WTC11 (cell line): Measurements from ENCODE around the gene KDM2A.

ENCODE experiments used
- CBFB ChIP-seq: sonication (generic); formaldehyde crosslinking; IDR thresholded peaks from 2 replicates; pipeline ENCODE4 v1.8.1; 2022; ENCODE audit warnings: mild to moderate bottlenecking, low read depth, missing genetic modification reagents
- SMAD3 ChIP-seq: sonication (generic); formaldehyde crosslinking; IDR thresholded peaks from 2 replicates; pipeline ENCODE4 v1.8.0; 2022; ENCODE audit warnings: missing genetic modification reagents, mild to moderate bottlenecking, borderline replicate concordance
- TCF7 ChIP-seq: sonication (generic); formaldehyde crosslinking; IDR thresholded peaks from 2 replicates; pipeline ENCODE4 v1.8.0; 2022; ENCODE audit warnings: mild to moderate bottlenecking, low read depth, missing genetic modification reagents, moderate library complexity
- ZNF121 ChIP-seq: sonication (generic); formaldehyde crosslinking; IDR thresholded peaks from 2 replicates; pipeline ENCODE4 v1.8.0; 2023; ENCODE audit warnings: missing genetic modification reagents
- ZNF138 ChIP-seq: sonication (generic); formaldehyde crosslinking; conservative IDR thresholded peaks from 2 replicates; pipeline ENCODE4 v1.8.1; 2022; ENCODE audit warnings: mild to moderate bottlenecking, moderate library complexity, missing genetic modification reagents
- TF ChIP-seq, protein P1 (sequence below): fragments of 200-600 bp; IDR thresholded peaks from 2 replicates; pipeline ENCODE4 v1.8.0; 2022; ENCODE audit warnings: antibody characterized with exemption
- TF ChIP-seq, protein P2 (sequence below): sonication (generic); formaldehyde crosslinking; IDR thresholded peaks from 2 replicates; pipeline ENCODE4 v1.8.0; 2022; ENCODE audit warnings: mild to moderate bottlenecking, missing genetic modification reagents
- TF ChIP-seq, protein P3 (sequence below): sonication (generic); formaldehyde crosslinking; IDR thresholded peaks from 2 replicates; pipeline ENCODE4 v1.8.1; 2022; ENCODE audit warnings: missing genetic modification reagents, borderline replicate concordance
- TF ChIP-seq, protein P4 (sequence below): sonication (generic); formaldehyde crosslinking; IDR thresholded peaks from 2 replicates; pipeline ENCODE4 v1.8.0; 2022; ENCODE audit warnings: mild to moderate bottlenecking, missing genetic modification reagents
- TF ChIP-seq, protein P5 (sequence below): sonication (generic); formaldehyde crosslinking; IDR thresholded peaks from 2 replicates; pipeline ENCODE4 v1.8.0; 2022; ENCODE audit warnings: mild to moderate bottlenecking, missing genetic modification reagents

DNA sequence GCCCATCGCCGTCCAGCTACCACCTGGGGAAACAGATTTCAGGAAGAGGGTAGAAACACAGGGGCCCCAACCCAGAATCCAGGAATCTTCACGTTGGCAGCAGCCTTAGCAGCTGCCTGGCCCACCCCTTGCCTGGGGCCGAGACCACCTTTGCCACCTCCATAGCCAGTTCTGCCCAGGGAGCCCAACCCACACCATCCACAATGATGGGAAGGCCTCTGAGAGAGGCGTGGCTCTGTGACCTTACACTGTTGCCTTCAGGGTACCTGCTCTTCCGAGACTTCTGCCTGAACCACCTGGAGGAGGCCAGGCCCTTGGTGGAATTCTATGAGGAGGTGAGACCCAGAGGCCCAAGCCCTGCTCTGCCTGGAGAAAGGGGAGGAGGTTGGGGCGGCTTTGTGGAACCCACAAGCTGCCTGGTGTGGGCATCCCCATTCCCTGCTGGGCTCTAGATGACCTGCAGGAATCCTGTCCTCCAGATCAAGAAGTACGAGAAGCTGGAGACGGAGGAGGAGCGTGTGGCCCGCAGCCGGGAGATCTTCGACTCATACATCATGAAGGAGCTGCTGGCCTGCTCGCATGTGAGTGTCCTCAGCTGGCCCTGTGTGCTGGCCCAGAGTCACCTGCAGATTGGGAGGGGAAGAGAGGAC, 160.0 kb downstream of the KDM2A start:
- TF ChIP-seq, protein P1, sequence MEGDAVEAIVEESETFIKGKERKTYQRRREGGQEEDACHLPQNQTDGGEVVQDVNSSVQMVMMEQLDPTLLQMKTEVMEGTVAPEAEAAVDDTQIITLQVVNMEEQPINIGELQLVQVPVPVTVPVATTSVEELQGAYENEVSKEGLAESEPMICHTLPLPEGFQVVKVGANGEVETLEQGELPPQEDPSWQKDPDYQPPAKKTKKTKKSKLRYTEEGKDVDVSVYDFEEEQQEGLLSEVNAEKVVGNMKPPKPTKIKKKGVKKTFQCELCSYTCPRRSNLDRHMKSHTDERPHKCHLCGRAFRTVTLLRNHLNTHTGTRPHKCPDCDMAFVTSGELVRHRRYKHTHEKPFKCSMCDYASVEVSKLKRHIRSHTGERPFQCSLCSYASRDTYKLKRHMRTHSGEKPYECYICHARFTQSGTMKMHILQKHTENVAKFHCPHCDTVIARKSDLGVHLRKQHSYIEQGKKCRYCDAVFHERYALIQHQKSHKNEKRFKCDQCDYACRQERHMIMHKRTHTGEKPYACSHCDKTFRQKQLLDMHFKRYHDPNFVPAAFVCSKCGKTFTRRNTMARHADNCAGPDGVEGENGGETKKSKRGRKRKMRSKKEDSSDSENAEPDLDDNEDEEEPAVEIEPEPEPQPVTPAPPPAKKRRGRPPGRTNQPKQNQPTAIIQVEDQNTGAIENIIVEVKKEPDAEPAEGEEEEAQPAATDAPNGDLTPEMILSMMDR: no peak
- TF ChIP-seq TCF7 (CRISPR knock-in tag) (no peak), SMAD3 (no peak), ZNF138 (CRISPR knock-in tag) (no peak), CBFB (CRISPR knock-in tag) (no peak), ZNF121 (CRISPR knock-in tag) (no peak)
- TF ChIP-seq, protein P2, sequence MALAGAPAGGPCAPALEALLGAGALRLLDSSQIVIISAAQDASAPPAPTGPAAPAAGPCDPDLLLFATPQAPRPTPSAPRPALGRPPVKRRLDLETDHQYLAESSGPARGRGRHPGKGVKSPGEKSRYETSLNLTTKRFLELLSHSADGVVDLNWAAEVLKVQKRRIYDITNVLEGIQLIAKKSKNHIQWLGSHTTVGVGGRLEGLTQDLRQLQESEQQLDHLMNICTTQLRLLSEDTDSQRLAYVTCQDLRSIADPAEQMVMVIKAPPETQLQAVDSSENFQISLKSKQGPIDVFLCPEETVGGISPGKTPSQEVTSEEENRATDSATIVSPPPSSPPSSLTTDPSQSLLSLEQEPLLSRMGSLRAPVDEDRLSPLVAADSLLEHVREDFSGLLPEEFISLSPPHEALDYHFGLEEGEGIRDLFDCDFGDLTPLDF (CRISPR knock-in tag): no peak
- TF ChIP-seq, protein P3, sequence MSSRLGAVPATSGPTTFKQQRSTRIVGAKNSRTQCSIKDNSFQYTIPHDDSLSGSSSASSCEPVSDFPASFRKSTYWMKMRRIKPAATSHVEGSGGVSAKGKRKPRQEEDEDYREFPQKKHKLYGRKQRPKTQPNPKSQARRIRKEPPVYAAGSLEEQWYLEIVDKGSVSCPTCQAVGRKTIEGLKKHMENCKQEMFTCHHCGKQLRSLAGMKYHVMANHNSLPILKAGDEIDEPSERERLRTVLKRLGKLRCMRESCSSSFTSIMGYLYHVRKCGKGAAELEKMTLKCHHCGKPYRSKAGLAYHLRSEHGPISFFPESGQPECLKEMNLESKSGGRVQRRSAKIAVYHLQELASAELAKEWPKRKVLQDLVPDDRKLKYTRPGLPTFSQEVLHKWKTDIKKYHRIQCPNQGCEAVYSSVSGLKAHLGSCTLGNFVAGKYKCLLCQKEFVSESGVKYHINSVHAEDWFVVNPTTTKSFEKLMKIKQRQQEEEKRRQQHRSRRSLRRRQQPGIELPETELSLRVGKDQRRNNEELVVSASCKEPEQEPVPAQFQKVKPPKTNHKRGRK (CRISPR knock-in tag): no peak
- TF ChIP-seq, protein P4, sequence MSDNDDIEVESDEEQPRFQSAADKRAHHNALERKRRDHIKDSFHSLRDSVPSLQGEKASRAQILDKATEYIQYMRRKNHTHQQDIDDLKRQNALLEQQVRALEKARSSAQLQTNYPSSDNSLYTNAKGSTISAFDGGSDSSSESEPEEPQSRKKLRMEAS (CRISPR knock-in tag): no peak
- TF ChIP-seq, protein P5, sequence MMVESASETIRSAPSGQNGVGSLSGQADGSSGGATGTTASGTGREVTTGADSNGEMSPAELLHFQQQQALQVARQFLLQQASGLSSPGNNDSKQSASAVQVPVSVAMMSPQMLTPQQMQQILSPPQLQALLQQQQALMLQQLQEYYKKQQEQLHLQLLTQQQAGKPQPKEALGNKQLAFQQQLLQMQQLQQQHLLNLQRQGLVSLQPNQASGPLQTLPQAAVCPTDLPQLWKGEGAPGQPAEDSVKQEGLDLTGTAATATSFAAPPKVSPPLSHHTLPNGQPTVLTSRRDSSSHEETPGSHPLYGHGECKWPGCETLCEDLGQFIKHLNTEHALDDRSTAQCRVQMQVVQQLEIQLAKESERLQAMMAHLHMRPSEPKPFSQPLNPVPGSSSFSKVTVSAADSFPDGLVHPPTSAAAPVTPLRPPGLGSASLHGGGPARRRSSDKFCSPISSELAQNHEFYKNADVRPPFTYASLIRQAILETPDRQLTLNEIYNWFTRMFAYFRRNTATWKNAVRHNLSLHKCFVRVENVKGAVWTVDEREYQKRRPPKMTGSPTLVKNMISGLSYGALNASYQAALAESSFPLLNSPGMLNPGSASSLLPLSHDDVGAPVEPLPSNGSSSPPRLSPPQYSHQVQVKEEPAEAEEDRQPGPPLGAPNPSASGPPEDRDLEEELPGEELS (CRISPR knock-in tag): no peak
